ENCODE results near the gene RYR3.

Gene RYR3

GRCh38 chr15:33395321-33395720, 84.6 kb downstream of the RYR3 start:
- ChIA-PET POLR2A (no interaction called here), CTCF (no interaction called here)
- no peak overlapping the region for H3K4me3 ChIP-seq (ENCODE audit: low read depth, low read length)
- no peak for TF ChIP-seq CTCF (IDR thresholded peaks at IDR 0.05; ENCODE audit: insufficient read depth, low read length, missing control alignments)
- no peak for DNase-seq (ENCODE audit: low read depth, low spot score)

GRCh38 chr15:33395846-33396245, 85.1 kb downstream of the RYR3 start:
- POLR2A ChIA-PET = no interaction called here

GRCh38 chr15:33396475-33396874, 85.7 kb downstream of the RYR3 start:
- TF ChIP-seq CTCF (IDR thresholded peaks at IDR 0.05; ENCODE audit: insufficient read depth, low read length, missing control alignments) = no peak
- CTCF ChIA-PET = no interaction called here

More at GRCh38 chr15:33395846-33396245, 85.1 kb downstream of the RYR3 start:
- CTCF ChIA-PET = no interaction called here
- no peak for DNase-seq (ENCODE audit: low read depth, low spot score)
- no peak overlapping the region for H3K4me3 ChIP-seq (ENCODE audit: low read depth, low read length)
- TF ChIP-seq CTCF (IDR thresholded peaks at IDR 0.05; ENCODE audit: insufficient read depth, low read length, missing control alignments) = no peak

GRCh38 chr15:33398555-33398954, 87.8 kb downstream of the RYR3 start:
- ChIA-PET CTCF (no interaction called here), POLR2A (no interaction called here)
- no peak for DNase-seq (ENCODE audit: low read depth, low spot score)

More at GRCh38 chr15:33396475-33396874, 85.7 kb downstream of the RYR3 start:
- POLR2A ChIA-PET = no interaction called here
- DNase-seq (ENCODE audit: low read depth, low spot score) = no peak
- H3K4me3 ChIP-seq (ENCODE audit: low read depth, low read length) = no peak overlapping the region

GRCh38 chr15:33400941-33401340, 90.2 kb downstream of the RYR3 start:
- CTCF ChIA-PET = no interaction called here

More at GRCh38 chr15:33398555-33398954, 87.8 kb downstream of the RYR3 start:
- no peak overlapping the region for H3K4me3 ChIP-seq (ENCODE audit: low read depth, low read length)
- TF ChIP-seq CTCF (IDR thresholded peaks at IDR 0.05; ENCODE audit: insufficient read depth, low read length, missing control alignments) = no peak

GRCh38 chr15:33402600-33402999, 91.8 kb downstream of the RYR3 start:
- TF ChIP-seq CTCF (IDR thresholded peaks at IDR 0.05; ENCODE audit: insufficient read depth, low read length, missing control alignments) = no peak
- no peak for DNase-seq (ENCODE audit: low read depth, low spot score)
- POLR2A ChIA-PET = no interaction called here
- H3K4me3 ChIP-seq (ENCODE audit: low read depth, low read length) = no peak overlapping the region
- CTCF ChIA-PET = no interaction called here

More at GRCh38 chr15:33400941-33401340, 90.2 kb downstream of the RYR3 start:
- DNase-seq (ENCODE audit: low read depth, low spot score) = no peak
- H3K4me3 ChIP-seq (ENCODE audit: low read depth, low read length) = no peak overlapping the region
- POLR2A ChIA-PET = no interaction called here
- TF ChIP-seq CTCF (IDR thresholded peaks at IDR 0.05; ENCODE audit: insufficient read depth, low read length, missing control alignments) = no peak
